Glomerular visceral epithelial cell (primary cell): ENCODE data around the gene HBA1.
"Not testable (repeated sequence)": the region's sequence is repeated elsewhere in the genome, so short reads cannot be mapped to it uniquely, and the experiment has no call there.

Experiments used
- DNase-seq: peaks from one replicate; pipeline ENCODE4 v3.0.0-alpha.2; 2016; ENCODE audit errors: extremely low spot score

Gene HBA1

DNA sequence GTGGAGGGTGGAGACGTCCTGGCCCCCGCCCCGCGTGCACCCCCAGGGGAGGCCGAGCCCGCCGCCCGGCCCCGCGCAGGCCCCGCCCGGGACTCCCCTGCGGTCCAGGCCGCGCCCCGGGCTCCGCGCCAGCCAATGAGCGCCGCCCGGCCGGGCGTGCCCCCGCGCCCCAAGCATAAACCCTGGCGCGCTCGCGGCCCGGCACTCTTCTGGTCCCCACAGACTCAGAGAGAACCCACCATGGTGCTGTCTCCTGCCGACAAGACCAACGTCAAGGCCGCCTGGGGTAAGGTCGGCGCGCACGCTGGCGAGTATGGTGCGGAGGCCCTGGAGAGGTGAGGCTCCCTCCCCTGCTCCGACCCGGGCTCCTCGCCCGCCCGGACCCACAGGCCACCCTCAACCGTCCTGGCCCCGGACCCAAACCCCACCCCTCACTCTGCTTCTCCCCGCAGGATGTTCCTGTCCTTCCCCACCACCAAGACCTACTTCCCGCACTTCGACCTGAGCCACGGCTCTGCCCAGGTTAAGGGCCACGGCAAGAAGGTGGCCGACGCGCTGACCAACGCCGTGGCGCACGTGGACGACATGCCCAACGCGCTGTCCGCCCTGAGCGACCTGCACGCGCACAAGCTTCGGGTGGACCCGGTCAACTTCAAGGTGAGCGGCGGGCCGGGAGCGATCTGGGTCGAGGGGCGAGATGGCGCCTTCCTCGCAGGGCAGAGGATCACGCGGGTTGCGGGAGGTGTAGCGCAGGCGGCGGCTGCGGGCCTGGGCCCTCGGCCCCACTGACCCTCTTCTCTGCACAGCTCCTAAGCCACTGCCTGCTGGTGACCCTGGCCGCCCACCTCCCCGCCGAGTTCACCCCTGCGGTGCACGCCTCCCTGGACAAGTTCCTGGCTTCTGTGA, at the start of gene HBA1:
TSS of gene HBA1 (plus strand) at position 204 of the 906 bp plus-strand sequence. CDS start at position 241, 37 bp downstream.
- DNase-seq, result not testable (repeated sequence)

DNA sequence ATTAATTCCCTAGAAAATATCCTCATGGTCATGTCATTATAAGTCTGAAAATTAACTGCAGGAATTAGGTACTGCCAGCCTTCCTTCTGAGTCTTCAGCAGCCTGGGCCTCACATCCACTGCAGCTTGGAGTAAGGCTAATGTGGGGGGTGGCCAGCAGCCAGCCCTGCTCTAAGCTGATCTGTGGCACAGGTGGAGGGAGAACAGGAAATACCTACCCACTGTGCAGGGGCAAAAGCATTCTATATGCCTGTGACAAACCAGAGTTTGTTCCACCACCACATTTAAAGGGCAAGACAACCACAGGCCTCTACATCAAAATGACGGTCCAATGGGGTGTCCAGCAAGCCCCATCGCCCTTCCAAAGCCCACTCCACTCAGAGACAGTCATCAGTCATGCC, 47.4 kb upstream of the HBA1 start:
- DNase-seq, result no peak

DNA sequence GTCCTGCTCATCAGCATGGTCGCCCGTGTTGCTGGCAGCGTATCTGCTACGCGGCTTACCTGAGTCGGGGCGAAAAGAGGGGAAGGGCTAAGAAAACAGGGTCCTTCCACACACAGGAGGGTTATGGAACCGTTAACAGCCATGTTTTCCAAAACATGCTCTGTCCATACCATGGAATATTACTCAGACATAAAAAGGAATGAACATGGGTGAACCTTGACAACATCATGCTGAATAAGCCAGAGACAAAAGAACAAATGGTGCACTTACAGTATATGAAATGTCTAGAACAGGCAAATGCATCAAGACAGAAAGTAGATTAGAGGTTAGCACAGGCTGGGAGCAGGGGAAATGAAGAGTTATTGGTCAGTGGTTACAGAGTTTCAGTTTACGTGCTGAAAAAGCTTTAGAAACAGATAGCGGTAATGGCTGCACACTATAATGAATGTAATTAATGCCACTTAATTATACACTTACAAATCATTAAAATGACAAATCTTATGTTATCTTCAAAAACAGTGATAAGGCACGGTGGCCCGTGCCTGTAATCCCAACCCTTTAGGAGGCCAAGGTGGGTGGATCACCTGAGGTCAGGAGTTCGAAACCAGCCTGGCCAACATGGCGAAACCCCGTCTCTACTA, 45.8 kb upstream of the HBA1 start:
- no peak for DNase-seq

DNA sequence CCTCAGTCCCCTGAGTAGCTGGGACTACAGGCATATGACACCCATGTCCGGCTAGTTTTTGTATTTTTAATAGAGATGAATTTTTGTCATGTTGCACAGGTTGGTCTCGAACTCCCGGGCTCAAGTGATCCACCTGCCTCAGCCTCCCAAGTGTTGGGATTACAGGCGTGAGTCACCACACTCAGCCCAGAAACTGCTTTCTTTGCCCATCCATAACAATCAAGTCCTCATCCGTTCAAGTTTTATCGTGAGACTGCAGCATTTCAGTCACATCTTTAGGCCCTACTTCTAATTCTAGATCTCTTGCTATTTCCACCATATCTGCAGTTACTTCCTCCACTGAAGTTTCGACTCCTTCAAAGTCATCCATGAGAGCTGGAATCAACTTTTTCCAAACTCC, 44.4 kb upstream of the HBA1 start:
- no peak for DNase-seq

DNA sequence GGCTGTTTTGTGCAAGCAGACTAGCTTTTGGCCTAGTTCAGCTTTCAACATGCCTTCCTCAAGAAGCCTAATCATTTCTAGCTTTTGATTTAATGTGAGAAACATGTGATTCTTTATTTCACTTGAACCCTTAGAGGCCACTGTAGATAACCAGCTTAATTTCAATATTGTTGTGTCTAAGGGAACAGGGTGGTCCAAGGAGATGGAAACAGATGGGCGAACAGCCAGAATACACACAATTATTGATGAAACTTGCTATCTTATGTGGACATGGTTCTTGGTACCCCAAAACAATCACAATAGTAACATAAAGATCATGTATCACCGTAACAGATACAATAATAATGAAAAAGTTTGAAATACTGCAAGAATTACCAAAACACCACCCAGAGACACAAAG, 42.8 kb upstream of the HBA1 start:
- no peak for DNase-seq

DNA sequence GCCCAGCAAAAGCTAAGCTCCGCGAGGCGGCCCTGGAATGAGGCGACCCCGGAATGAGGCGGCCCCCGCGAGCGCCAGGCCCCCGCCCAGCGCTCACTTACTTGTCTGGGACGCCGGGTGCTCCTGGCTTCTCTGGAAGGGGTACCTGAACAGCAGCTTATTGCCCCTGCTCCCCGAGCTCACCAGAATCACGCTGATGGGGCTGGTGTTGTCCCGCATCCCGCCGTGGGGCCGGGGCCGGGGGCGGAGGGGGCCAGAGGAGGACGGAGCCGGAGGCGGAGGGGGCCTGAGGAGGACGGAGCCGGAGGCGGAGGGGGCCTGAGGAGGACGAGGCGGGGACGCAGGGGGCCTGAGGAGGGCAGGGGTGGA, 38.4 kb upstream of the HBA1 start:
- DNase-seq, result no peak

DNA sequence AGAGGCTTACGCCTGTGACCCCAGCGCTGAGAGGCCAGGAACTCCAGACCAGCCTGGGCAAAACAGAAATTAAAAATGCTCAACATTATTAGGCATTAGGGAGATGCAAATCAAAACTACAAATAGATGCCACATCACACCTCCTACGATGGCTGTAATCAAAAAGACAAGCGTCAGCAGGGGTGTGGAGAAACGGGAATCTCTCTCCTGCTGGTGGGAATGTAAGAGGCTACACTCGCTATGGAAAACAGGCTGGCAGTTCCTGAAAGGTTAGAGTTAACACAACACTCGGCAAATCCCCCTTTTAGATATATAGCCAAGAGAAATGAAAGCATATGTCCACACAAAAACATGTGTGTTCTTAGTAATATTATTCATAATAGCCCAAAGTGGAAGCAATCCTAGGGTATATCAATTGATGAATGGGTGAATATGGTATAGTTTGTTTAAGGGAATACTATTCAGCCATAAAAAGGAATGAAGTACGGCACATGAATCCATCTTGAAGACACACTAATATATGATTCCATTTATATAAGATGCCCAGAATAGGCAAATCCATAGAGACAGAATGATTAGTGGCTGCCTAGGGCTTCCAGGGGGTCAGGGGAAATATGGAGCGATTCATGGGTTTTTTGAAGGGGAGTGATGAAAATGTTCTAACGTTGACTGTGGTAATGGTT, 36.2 kb upstream of the HBA1 start:
- no peak for DNase-seq

DNA sequence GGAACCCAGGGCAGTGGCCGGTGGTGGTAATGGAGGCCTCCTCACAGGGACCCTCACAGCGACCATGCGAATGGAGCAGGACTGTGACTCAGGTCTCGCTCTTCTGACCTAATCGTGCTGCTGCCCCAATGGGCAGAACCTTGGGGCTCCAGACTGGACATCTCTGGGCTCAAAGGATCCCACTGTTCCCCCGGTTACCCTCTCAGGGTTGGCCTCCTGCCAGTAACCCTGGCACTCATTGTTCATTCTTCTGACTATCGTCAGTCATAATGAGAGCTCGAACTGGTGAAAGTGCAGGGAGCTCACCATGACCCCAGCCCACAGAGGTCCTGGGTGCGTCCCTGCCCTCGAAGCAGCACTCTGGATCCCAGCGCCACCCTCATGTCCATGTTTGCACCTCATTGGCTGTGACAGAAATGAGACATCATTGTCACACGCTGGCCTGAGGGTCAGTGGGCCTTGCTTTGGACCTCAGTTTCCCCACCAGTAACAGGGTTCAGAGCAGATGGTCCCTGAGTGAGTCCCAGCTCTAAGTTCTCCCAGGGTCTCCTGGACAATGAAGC, 34.0 kb upstream of the HBA1 start:
- DNase-seq, result no peak

DNA sequence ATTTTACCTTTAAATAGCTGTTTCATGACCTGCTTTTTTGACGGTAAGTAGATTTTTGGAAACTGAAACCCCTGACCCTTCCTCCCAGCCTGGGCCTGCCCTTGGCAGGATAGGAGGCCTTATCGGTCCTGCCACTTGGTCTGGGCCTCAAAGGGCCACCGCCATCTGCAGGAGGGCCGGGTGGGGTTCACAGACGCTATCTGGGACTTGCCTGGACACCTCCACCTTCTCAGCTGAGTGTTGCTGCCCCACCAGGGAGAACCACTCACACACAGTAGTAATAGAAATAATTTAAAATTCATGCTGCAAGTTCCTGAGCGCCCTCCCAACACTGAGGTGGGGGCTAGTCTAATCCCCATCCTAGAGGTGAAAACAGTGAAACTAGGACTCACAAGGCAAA, 33.4 kb upstream of the HBA1 start:
- DNase-seq, result no peak

DNA sequence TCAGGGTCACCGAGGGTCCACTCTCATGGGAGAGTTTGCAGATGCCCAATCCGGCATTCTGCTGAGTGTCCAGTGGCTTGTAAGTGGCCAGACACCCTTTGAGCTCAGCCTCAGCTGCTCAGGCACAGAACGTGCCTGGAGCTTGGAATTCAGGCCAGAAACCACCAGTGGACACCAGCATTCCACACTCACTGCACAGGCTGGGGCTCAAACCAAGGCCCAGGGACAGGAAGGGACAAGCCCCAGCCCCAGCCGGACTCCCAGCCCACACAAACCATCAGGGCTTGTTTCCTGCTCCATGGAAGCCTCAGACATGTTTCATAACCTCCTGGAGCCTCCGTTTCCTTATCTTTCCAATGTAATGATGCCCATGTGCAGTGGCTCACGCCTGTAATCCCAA, 33.0 kb upstream of the HBA1 start:
- DNase-seq, result peak; percentile 33

DNA sequence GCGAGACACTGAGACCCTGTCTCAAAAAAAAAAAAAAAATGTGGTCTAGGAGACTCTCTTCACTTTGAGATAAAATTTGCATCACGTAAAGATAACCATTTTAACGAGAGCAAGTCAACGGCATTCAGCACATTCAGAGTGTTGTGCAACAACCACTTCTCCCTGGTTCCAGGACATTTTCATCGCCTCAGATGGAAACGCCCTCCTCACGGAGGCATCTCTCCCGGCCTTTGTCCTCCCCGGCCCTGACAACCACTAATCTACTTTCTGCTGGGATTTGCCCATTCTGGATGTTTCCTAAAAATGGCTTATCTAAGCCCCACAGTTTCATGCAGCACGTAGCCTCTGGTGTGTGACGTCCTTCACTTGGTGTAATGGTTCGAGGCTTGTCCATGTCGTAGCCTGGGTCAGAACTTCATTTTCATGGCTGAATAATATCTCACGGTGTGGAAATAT, 31.7 kb upstream of the HBA1 start:
- DNase-seq, result no peak

DNA sequence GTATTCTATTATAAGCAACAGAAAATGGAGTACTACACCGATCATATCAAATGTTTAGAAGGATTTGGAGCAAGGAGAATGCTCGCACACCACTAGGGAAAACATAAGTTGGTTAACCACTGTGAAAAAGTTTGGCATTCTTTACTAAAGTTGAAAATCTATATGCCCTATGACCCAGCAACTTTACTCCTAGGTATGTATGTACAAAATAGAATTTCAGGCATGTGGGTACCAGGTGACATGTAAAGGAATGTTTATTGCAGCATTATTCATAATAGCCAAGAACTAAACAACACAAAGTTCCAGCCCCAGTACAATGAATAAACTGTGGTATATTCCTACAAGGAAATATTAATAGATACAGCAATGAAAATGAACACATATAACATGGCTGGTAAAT, 29.8 kb upstream of the HBA1 start:
- DNase-seq, result no peak

DNA sequence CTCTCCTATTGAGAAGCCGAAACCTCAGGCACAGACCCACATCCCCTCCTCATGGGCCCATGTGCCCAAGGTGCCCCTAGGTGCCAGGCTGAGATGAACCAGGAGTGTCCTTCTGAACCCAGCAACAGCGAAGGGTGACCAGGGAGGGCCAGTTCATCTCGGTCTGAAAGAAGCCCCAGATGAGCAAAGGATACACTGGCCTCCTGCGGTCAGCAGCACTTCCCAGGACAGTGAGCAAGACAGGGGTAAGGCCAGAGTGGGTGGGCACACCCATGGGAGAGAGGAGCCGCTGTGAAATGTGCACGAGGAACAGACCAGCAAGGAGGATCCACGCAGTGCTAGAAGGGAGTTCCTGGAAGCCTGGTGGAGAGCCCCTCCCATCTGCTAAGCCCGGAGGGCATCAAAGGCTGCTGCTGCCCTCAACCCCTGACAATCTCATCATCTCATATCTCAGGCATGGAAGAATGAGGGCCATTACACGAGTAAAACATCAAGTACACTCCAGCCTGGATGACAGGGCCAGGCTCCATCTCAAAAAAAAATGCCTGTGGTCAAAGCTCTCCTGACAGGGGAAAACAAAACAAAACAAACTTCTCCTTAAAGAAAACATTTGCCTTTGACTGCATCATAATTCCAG, 27.3 kb upstream of the HBA1 start:
- no peak for DNase-seq

DNA sequence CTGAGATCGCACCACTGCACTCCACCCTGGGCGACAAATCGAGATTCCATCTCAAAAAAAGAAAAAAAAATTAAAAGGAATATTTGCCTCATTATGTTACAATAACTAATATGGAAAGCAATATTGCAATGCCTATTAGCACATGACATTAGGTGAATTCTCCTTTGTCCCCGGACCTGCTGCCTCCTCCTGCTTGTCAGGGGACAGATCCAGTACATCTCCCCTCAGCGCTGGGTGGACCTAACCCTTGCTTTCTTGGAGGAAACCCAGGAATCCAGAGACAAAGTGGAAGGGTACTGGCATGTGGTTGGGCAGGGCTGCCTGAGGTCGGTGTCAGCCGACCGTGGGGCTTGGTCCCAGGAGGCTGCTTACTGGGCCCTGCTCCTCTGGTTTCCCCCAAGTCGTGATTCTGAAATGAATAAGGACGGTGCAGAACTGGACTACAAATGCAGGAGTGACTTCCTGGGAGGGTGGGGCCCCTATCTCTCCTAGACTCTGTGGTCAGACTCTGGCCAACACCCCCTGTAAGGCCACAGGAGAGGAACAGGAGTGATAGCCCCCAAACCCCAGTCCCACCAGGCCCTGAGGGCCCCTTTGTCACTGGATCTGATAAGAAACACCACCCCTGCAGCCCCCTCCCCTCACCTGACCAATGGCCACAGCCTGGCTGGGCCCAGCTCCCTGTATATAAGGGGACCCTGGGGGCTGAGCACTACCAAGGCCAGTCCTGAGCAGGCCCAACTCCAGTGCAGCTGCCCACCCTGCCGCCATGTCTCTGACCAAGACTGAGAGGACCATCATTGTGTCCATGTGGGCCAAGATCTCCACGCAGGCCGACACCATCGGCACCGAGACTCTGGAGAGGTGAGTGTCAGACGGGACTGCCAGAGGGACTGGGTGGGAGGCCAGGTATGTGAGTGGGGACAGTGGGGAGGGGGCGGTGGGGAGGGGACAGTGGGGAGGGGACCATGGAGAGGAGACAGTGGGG, 24.0 kb upstream of the HBA1 start, which contains the start of gene HBZ:
TSS of gene HBZ (plus strand) at position 504 of the 988 bp plus-strand sequence. CDS start at position 770, 266 bp downstream.
- DNase-seq, result no peak

DNA sequence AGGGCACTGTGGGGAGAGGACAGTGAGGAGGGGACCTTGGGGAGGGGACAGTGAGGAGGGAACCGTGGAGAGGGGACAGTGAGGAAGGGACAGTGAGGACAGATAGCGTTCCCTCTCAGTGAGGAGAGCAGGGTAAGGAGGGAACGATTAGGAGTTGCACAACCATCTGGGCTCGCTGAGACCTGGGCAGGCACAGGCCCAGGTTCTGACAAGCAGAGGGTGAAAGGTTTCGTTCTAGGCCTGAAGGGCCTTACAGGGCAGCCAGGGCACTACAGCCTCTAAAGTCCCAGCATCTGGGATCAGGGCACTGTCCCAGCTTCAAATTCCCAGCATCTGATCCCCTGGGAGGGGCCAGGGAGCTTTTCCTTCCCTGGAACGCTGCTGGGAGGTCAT, 23.4 kb upstream of the HBA1 start:
- not testable (repeated sequence) for DNase-seq

DNA sequence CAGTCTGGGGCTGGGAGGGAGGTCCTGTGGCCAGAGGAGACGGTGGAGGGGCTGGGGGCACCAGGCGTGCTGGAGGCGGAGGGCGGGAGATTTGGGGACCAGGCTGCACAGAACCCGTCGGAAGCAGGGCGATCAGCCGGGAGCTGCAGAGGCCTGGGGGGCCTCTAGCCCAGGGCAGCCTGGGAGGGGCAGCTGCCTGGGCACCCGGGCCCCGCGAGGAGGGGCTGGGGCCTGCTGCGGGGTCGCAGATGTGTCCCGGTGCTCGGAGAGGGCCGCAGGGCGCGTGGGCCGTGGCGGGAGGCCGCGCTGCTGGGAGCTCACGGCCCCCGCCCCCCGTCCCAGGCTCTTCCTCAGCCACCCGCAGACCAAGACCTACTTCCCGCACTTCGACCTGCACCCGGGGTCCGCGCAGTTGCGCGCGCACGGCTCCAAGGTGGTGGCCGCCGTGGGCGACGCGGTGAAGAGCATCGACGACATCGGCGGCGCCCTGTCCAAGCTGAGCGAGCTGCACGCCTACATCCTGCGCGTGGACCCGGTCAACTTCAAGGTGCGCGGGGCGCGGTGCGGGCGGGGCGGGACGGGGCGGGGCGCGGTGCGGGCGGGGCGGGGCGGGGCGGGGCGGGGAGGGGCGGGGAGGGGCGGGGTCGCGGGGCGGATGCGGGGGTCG, 22.8 kb upstream of the HBA1 start:
- DNase-seq, result not testable (repeated sequence)

DNA sequence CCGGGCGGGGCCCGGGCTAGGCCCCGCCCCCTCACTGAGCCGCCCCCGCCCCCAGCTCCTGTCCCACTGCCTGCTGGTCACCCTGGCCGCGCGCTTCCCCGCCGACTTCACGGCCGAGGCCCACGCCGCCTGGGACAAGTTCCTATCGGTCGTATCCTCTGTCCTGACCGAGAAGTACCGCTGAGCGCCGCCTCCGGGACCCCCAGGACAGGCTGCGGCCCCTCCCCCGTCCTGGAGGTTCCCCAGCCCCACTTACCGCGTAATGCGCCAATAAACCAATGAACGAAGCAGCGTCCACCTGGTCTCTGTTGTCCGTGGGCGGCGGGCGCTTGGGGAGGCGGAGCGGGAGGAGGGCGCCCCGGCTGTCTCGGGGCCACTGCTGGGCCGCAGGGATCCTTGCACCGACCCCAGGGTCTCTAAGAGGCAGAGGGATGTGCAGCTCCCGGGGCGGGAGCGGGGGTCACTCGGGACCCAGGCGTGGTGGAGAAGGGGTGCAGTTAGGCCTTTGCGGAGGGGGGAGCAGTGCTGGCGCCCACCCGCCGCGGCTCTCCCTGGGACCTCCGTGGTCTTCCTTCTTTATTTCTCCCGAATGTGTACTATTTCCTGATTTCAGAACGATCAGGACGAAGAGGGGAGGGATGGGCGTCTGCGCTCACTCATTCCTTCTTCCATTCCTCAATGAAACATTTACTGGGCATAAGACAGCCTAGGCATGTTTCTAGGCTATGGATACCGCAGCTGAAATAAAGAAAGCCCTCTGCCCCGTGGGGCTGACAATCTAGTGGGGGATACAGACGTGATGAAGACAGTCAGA, 22.1 kb upstream of the HBA1 start:
- DNase-seq, result peak; percentile 28

DNA sequence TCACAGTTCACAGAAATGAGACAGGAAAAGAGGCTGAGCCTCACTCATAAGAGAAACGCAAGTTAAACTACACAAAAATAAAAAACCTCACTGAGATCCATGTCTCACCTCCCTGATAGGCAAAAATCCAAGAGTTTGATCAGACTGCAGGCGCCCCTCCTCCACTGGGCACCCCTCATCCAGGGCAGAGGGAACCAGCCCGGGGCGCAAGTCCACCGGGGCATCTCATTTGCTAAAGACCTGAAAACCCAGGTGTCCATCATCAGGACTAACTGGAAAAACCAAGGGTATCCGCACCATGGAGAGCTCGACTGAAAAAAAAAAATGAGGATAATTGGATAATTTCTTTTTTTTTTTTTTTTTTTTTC, 21.5 kb upstream of the HBA1 start:
- DNase-seq, result no peak
